Osteocyte (in vitro differentiated cells): ENCODE measurements around the gene UPK3A. TPM values are rescaled to one million over a fixed set of nuclear protein-coding genes. Genes with fewer than 3 reads are reported as not detected.
A peak's percentile ranks its signal among the peaks of the same experiment; 100 is the strongest.

Experiments
- DNase-seq: peaks from one replicate; pipeline ENCODE4 v3.0.0; 2021; ENCODE audit warnings: mixed read lengths; ENCODE audit not compliant: unreplicated experiment; ENCODE audit errors: extremely low spot score
- H3K27ac Mint-ChIP-seq: one replicate; pipeline ENCODE4 v1.8.0; 2021; ENCODE audit warnings: mild to moderate bottlenecking, mixed read lengths; ENCODE audit not compliant: unreplicated experiment
- H3K27me3 Mint-ChIP-seq: one replicate; pipeline ENCODE4 v1.8.0; 2021; ENCODE audit warnings: mixed read lengths; ENCODE audit not compliant: unreplicated experiment
- H3K36me3 Mint-ChIP-seq: one replicate; pipeline ENCODE4 v1.8.0; 2021; ENCODE audit warnings: mixed read lengths; ENCODE audit not compliant: unreplicated experiment
- H3K4me1 Mint-ChIP-seq: one replicate; pipeline ENCODE4 v1.8.0; 2021; ENCODE audit warnings: mixed read lengths; ENCODE audit not compliant: unreplicated experiment
- H3K4me3 Mint-ChIP-seq: one replicate; pipeline ENCODE4 v1.8.0; 2021; ENCODE audit warnings: mild to moderate bottlenecking, moderate library complexity, mixed read lengths; ENCODE audit not compliant: unreplicated experiment
- H3K9me3 Mint-ChIP-seq: one replicate; pipeline ENCODE4 v1.8.0; 2021; ENCODE audit warnings: mixed read lengths; ENCODE audit not compliant: unreplicated experiment
- total RNA-seq: library from RNA; stranded (reverse); gene quantifications from 2 replicates; pipeline ENCODE4 v1.2.1, GENCODE V29; 2021
- TF ChIP-seq, protein P1 (sequence below): fragments of 200-600 bp; sonication (generic); IDR thresholded peaks from 2 replicates; pipeline ENCODE4 v1.5.0; 2021; ENCODE audit warnings: antibody characterized with exemption, mild to moderate bottlenecking, moderate library complexity

UPK3A gene
- total RNA-seq, 1 donor from 2014 or later: not detected

DNA sequence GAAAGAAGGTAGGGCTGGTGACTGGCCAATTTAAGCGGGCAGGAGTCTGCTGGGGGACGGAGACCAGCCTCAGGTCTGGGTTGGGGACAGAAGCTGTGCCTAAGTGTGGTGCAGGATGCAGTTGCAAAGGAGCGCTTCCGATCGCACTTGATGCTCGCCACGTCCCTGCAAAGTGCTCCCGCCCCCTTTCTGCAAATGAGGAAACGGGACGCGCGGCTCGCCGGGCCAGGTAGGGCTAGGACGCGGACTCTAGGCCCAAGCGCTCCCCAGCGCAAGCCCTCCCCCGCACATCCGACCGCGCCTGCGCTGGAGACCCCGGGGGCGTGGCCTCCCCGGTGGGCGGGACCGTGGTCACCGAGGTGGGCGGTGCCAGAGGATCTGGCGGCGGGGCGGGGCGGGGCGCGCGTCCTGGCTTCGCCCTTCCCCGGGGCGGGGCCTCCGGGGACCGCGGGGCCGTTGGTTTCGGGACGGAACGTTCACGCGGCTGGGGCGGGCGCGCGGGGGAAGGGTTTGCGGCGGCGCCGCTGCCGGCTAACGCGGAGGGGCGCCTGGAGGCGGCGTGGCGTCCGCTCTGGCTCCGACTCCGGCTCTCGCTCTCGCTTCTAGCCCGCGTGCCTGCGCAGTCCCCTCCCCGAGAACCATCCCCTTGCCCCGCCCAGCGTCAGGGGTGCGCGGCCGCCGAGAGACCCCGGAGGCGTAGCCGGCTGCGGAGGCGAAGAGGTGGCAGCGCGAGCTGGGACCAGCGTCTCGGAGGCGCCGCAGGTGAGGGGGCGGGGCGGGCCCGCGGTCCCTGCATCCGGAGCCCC, 24.9 kb downstream of the UPK3A start, which contains the start of gene FAM118A:
TSS of gene FAM118A (plus strand) at position 513 of the 806 bp plus-strand sequence. CDS start 12,446 bp downstream, outside the sequence.
- no peaks in the 10 kb centered on the region for H3K9me3 Mint-ChIP-seq
- no peaks in the 10 kb centered on the region for H3K27me3 Mint-ChIP-seq
- H3K27ac Mint-ChIP-seq: peak within 1 kb of the TSS; percentile 89
- H3K36me3 Mint-ChIP-seq: no peaks in the 10 kb centered on the region
- peak; percentile 99 for DNase-seq
- H3K4me1 Mint-ChIP-seq: peaks cover 26% of the 10 kb centered on the region
- H3K4me3 Mint-ChIP-seq: peak within 1 kb of the TSS; percentile 80
- TF ChIP-seq, protein P1, sequence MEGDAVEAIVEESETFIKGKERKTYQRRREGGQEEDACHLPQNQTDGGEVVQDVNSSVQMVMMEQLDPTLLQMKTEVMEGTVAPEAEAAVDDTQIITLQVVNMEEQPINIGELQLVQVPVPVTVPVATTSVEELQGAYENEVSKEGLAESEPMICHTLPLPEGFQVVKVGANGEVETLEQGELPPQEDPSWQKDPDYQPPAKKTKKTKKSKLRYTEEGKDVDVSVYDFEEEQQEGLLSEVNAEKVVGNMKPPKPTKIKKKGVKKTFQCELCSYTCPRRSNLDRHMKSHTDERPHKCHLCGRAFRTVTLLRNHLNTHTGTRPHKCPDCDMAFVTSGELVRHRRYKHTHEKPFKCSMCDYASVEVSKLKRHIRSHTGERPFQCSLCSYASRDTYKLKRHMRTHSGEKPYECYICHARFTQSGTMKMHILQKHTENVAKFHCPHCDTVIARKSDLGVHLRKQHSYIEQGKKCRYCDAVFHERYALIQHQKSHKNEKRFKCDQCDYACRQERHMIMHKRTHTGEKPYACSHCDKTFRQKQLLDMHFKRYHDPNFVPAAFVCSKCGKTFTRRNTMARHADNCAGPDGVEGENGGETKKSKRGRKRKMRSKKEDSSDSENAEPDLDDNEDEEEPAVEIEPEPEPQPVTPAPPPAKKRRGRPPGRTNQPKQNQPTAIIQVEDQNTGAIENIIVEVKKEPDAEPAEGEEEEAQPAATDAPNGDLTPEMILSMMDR: no peak

DNA sequence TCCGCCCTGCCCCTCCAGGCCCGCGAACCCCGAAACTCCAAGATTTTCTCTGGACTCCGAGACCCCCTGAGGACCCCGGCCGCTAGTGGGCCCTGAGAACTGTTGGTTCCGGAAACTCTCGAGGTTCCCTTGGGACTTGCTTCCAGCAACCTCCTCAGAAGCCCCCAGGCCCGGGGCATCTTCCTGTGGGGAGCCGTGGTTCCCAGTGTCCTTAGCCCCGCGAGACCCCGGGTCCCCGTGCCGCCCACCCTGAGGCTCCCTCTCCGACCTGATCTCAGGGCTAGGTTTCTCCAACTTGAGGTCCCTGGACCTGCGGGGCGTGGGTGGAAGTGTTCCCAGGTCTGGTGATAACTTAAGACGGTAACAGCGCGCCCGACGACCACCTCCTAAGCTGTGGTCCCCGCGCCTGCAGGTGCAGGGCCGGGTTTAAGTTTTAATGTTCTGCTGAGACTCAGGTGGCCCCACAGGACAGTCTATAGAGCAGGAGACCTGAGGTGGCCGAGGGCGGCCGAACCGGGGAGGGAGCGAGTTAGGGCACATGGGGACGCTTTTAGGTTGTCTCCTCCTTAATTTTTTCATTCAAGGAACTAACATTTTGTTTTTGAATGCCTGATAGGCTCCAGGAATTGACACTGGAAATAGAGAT, 25.7 kb downstream of the UPK3A start:
- TF ChIP-seq, protein P1: no peak
- Mint-ChIP-seq H3K27me3 (no peaks in the 10 kb centered on the region), H3K36me3 (no peaks in the 10 kb centered on the region), H3K9me3 (no peaks in the 10 kb centered on the region), H3K27ac (peak overlapping the region; percentile 61), H3K4me3 (peak overlapping the region; percentile 80), H3K4me1 (peaks cover 23% of the 10 kb centered on the region)
- no peak for DNase-seq

DNA sequence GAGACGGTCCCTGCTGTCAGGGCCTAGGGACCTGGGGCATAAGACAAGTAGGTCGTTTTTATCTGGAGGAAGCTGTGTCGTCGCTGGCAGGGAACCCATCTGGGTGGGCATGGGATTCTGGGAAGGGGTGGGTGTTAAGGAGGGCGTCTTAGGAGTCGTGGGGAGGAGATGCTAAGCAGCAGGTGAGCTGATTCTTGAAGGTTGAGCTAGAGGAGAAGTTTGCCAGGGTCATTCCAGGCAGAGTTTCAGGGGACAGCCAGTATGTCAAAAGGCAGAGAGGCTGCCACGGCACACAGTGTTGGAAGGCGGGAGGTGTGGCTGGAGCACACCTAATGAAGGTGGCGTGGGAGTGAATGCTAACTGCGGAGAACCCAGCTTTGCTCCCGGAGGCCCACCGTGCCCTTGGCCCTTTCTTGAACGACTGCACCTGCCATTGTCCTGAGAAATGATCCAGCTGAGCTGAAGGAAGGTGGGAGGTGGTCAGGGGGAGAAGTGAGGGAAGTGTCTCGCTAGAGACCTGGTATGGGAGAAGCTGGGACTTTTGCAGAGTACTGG, 26.3 kb downstream of the UPK3A start:
- TF ChIP-seq, protein P1: no peak
- H3K9me3 Mint-ChIP-seq: no peaks in the 10 kb centered on the region
- no peaks in the 10 kb centered on the region for H3K36me3 Mint-ChIP-seq
- H3K27me3 Mint-ChIP-seq: no peaks in the 10 kb centered on the region
- peak overlapping the region; percentile 80 for H3K4me3 Mint-ChIP-seq
- DNase-seq: no peak
- H3K27ac Mint-ChIP-seq: no peak overlapping the region
- H3K4me1 Mint-ChIP-seq: peaks cover 23% of the 10 kb centered on the region

DNA sequence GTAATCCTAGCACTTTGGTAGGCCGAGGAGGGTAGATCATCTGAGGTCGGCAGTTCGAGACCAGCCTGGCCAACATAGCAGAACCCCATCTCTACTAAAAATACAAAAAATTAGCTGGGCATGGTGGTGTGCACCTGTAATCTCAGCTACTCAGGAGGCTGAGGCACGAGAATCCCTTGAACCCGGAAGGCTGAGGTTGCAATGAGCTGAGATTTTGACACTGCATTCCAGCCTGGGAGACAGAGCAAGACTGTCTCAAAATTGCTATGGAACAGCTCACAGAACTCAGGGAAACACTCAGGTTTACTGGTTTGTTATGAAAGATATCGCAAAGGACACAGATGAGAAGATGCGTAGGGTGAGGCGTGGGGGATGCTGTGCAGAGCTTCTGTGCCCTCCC, 27.7 kb downstream of the UPK3A start:
- Mint-ChIP-seq H3K27me3 (no peaks in the 10 kb centered on the region), H3K9me3 (no peaks in the 10 kb centered on the region), H3K4me3 (no peak overlapping the region), H3K4me1 (peaks cover 28% of the 10 kb centered on the region), H3K36me3 (no peaks in the 10 kb centered on the region), H3K27ac (no peak overlapping the region)
- DNase-seq: no peak
- TF ChIP-seq, protein P1: no peak

DNA sequence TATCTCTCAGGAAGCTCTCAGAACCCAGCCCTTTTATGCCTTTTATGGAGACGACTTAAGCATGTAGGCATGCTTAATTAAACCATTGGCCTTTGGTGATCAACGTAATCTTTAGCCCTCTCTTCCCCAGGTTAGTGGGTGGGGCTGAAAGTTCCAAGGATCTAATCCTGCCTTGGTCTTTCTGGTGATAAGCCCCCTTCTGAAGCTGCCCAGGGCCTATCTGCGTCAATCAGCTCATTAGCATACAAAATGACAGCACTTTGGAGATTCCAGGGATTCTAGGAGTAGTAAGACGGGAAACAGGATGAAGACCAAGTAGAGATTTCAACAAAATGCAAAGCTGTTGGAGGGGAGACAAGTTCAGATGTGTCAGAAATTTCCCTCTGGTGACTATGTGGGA, 28.1 kb downstream of the UPK3A start:
- no peak overlapping the region for H3K4me3 Mint-ChIP-seq
- H3K4me1 Mint-ChIP-seq: peaks cover 32% of the 10 kb centered on the region
- TF ChIP-seq, protein P1: no peak
- H3K9me3 Mint-ChIP-seq: no peaks in the 10 kb centered on the region
- no peaks in the 10 kb centered on the region for H3K36me3 Mint-ChIP-seq
- DNase-seq: no peak
- H3K27ac Mint-ChIP-seq: no peak overlapping the region
- H3K27me3 Mint-ChIP-seq: no peaks in the 10 kb centered on the region
